NT2/D1 (cell line): ENCODE measurements around the gene GPR35.

Source experiments
- SUZ12 ChIP-seq: IDR thresholded peaks from 2 replicates; pipeline ENCODE4 v1.6.1; 2011; ENCODE audit not compliant: insufficient read length, insufficient read depth; ENCODE audit errors: extremely low read depth
- YY1 ChIP-seq: IDR thresholded peaks from 2 replicates; pipeline ENCODE4 v1.6.1; 2011; ENCODE audit not compliant: insufficient read length, insufficient read depth

- TF ChIP-seq YY1 (no peak), SUZ12 (no peak)
These were observed 22.9 kb downstream of the GPR35 start for GRCh38 chr2:240648155-240648649.
